ENCODE data around the gene EIF2AK3.

The EIF2AK3 gene

GRCh38 chr2:88621432-88621831 lies 5.8 kb downstream of the EIF2AK3 start:
- Mint-ChIP-seq H3K36me3 (peaks cover 2% of the 10 kb centered on the region), H3K27ac (no peak overlapping the region), H3K4me1 (ENCODE audit: low read depth) (peaks cover 42% of the 10 kb centered on the region), H3K27me3 (no peaks in the 10 kb centered on the region), H3K4me3 (no peak overlapping the region), H3K9me3 (ENCODE audit: low read depth) (no peaks in the 10 kb centered on the region)

DNA sequence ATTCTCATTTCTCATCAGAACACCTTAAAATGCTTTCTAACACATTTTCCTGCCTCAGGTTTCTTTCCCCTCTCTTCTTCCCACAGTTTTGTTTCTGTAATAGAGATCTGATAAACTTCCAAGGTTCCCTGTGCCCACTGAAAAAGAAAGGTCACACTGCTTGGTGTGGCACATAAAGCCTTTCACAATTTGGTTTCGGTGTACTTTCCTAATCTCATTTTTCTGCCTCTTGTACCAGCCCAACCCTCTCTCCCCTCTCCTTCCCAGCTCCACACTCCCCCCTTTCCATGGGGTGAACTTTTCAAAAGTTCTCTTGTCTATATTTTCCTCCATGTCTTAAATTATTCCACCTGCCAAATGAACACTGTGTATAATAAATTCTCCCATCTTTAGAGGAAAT lies 7.2 kb downstream of the EIF2AK3 start:
- Mint-ChIP-seq H3K9me3 (ENCODE audit: low read depth) (no peaks in the 10 kb centered on the region), H3K4me3 (no peak overlapping the region), H3K36me3 (peaks cover 2% of the 10 kb centered on the region), H3K27ac (peak overlapping the region; percentile 35), H3K4me1 (ENCODE audit: low read depth) (peaks cover 37% of the 10 kb centered on the region), H3K27me3 (no peaks in the 10 kb centered on the region)

- Mint-ChIP-seq H3K4me3 (no peak overlapping the region), H3K27me3 (no peaks in the 10 kb centered on the region), H3K27ac (no peak overlapping the region), H3K9me3 (ENCODE audit: low read depth) (no peaks in the 10 kb centered on the region), H3K4me1 (ENCODE audit: low read depth) (peaks cover 33% of the 10 kb centered on the region), H3K36me3 (peaks cover 2% of the 10 kb centered on the region)
Measured at GRCh38 chr2:88615822-88616221, 11.4 kb downstream of the EIF2AK3 start.

- Mint-ChIP-seq H3K4me1 (ENCODE audit: low read depth) (peaks cover 25% of the 10 kb centered on the region), H3K27me3 (no peaks in the 10 kb centered on the region), H3K4me3 (no peak overlapping the region), H3K27ac (no peak overlapping the region), H3K36me3 (peaks cover 2% of the 10 kb centered on the region), H3K9me3 (ENCODE audit: low read depth) (no peaks in the 10 kb centered on the region)
Measured at GRCh38 chr2:88614497-88615157, 12.6 kb downstream of the EIF2AK3 start.

DNA sequence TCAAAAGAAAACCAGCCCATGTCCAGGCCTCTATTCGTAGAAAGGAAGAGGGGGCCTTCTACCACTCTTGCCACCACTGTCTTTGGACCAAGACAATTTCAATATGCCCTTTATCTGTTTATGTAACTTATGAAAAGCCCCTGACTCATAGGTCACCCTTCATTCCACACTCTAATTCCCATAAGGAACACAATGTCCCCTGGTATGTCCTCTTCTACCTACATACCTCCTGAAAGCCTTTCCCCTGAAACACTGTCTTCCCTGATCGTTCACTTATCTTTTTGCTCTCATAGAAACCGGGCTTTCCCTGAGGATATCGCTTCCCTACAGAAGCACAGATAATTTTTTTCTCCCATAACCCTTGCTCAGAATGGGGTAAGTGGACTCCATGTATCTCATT lies 13.3 kb downstream of the EIF2AK3 start:
- Mint-ChIP-seq H3K4me1 (ENCODE audit: low read depth) (peaks cover 24% of the 10 kb centered on the region), H3K27me3 (no peaks in the 10 kb centered on the region), H3K36me3 (peaks cover 2% of the 10 kb centered on the region), H3K27ac (no peak overlapping the region), H3K4me3 (no peak overlapping the region), H3K9me3 (ENCODE audit: low read depth) (no peaks in the 10 kb centered on the region)

- peaks cover 14% of the 10 kb centered on the region for H3K4me1 Mint-ChIP-seq (ENCODE audit: low read depth)
- H3K4me3 Mint-ChIP-seq: no peak overlapping the region
- no peaks in the 10 kb centered on the region for H3K36me3 Mint-ChIP-seq
- H3K9me3 Mint-ChIP-seq (ENCODE audit: low read depth): no peaks in the 10 kb centered on the region
- no peak overlapping the region for H3K27ac Mint-ChIP-seq
- no peaks in the 10 kb centered on the region for H3K27me3 Mint-ChIP-seq
Measured at GRCh38 chr2:88608184-88608583, 19.1 kb downstream of the EIF2AK3 start.

DNA sequence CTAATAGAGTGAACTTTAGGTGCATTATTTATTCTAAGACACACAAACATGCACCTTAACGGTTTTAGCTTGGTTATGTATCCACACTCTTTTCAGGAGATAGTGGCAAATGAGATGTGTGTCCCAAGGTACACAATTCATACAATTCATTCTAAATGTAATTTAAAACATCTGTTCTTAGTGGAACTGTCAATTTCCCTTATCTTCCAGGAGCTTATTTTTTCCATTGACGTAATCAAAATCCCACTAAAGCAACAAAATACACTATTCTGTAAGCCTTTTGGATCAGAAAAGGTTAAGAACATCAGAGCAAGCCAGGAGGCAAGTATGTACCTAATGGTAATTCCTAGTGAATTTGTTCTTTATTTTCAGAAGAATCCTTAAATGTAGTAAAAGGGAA lies 19.8 kb downstream of the EIF2AK3 start:
- Mint-ChIP-seq H3K9me3 (ENCODE audit: low read depth) (no peaks in the 10 kb centered on the region), H3K4me3 (no peak overlapping the region), H3K27me3 (no peaks in the 10 kb centered on the region), H3K36me3 (no peaks in the 10 kb centered on the region), H3K4me1 (ENCODE audit: low read depth) (peaks cover 20% of the 10 kb centered on the region), H3K27ac (no peak overlapping the region)

DNA sequence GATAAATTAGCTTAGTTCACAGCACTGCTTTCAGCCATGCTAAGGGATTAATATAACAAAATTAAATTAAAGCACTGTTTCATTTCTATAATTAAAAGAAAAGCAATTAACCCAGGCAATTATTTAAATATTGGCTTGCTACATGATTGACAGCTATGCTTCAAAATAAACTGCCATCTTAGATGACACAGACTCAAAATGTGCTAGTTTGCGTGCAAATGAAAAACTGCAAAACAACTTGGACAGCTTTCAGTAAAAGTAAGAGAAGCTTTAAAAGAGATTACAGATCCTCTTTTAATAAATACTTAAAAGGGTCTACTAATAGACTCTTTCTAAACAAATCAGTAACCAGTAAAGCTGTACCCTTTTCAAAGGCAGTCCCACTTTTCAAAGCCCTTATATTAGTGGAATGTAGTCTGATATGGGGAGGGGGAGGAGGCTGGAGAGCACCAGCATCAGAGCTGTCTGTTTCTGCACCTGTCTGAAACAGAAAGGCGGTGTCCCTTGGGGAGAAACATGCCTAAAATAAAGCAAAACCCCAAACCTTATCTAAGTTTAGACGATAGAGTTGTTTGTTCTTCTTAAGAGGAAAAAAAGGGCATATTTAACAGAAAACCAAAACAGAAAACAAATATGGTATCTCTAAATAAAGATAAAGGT lies 20.8 kb downstream of the EIF2AK3 start:
- Mint-ChIP-seq H3K9me3 (ENCODE audit: low read depth) (no peaks in the 10 kb centered on the region), H3K27me3 (no peaks in the 10 kb centered on the region), H3K4me3 (no peak overlapping the region), H3K36me3 (peaks cover 2% of the 10 kb centered on the region), H3K27ac (no peak overlapping the region), H3K4me1 (ENCODE audit: low read depth) (peaks cover 24% of the 10 kb centered on the region)

- Mint-ChIP-seq H3K27ac (no peak overlapping the region), H3K4me3 (no peak overlapping the region), H3K4me1 (ENCODE audit: low read depth) (peaks cover 46% of the 10 kb centered on the region), H3K36me3 (peaks cover 2% of the 10 kb centered on the region), H3K27me3 (no peaks in the 10 kb centered on the region), H3K9me3 (ENCODE audit: low read depth) (no peaks in the 10 kb centered on the region)
Measured at GRCh38 chr2:88603146-88603545, 24.1 kb downstream of the EIF2AK3 start.

- Mint-ChIP-seq H3K27ac (no peak overlapping the region), H3K36me3 (peaks cover 2% of the 10 kb centered on the region), H3K4me1 (ENCODE audit: low read depth) (peaks cover 48% of the 10 kb centered on the region), H3K9me3 (ENCODE audit: low read depth) (no peaks in the 10 kb centered on the region), H3K27me3 (no peaks in the 10 kb centered on the region), H3K4me3 (no peak overlapping the region)
Measured at GRCh38 chr2:88602022-88602421, 25.2 kb downstream of the EIF2AK3 start.

DNA sequence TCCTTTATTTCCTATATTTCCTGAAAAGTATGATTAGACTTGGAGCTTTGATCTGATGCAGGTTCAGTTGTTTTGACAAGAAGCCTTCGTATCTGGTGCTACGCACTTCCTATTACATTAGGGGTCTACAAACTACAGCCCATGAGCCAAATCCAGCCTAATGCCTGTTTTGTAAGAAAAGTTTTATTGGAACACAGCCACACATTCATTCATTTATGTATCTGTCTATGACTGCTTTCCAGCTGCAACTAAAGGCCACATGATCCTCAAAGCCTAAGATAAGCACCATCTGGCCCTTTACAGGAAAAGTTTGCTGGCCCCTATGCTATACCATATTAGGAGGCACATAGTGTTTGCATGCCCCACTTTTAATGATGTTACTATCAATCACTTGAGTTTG lies 26.0 kb downstream of the EIF2AK3 start:
- Mint-ChIP-seq H3K9me3 (ENCODE audit: low read depth) (no peaks in the 10 kb centered on the region), H3K36me3 (peaks cover 2% of the 10 kb centered on the region), H3K4me1 (ENCODE audit: low read depth) (peaks cover 48% of the 10 kb centered on the region), H3K27ac (peak overlapping the region; percentile 2), H3K27me3 (no peaks in the 10 kb centered on the region), H3K4me3 (no peak overlapping the region)

GRCh38 chr2:88600038-88600465 lies 27.2 kb downstream of the EIF2AK3 start:
- Mint-ChIP-seq H3K9me3 (ENCODE audit: low read depth) (no peaks in the 10 kb centered on the region), H3K4me1 (ENCODE audit: low read depth) (peaks cover 48% of the 10 kb centered on the region), H3K27me3 (no peaks in the 10 kb centered on the region), H3K36me3 (peaks cover 2% of the 10 kb centered on the region), H3K27ac (peak overlapping the region; percentile 19), H3K4me3 (no peak overlapping the region)

GRCh38 chr2:88599527-88599926 lies 27.7 kb downstream of the EIF2AK3 start:
- Mint-ChIP-seq H3K27ac (no peak overlapping the region), H3K27me3 (no peaks in the 10 kb centered on the region), H3K4me1 (ENCODE audit: low read depth) (peaks cover 48% of the 10 kb centered on the region)

GRCh38 chr2:88597168-88597567 lies 30.1 kb downstream of the EIF2AK3 start:
- Mint-ChIP-seq H3K4me1 (ENCODE audit: low read depth) (peaks cover 31% of the 10 kb centered on the region), H3K36me3 (peaks cover 3% of the 10 kb centered on the region), H3K9me3 (ENCODE audit: low read depth) (no peaks in the 10 kb centered on the region), H3K27me3 (no peaks in the 10 kb centered on the region), H3K4me3 (no peak overlapping the region), H3K27ac (no peak overlapping the region)

More at GRCh38 chr2:88599527-88599926, 27.7 kb downstream of the EIF2AK3 start:
- Mint-ChIP-seq H3K4me3 (no peak overlapping the region), H3K9me3 (ENCODE audit: low read depth) (no peaks in the 10 kb centered on the region), H3K36me3 (peaks cover 2% of the 10 kb centered on the region)

- Mint-ChIP-seq H3K4me3 (no peak overlapping the region), H3K9me3 (ENCODE audit: low read depth) (no peaks in the 10 kb centered on the region), H3K36me3 (peaks cover 3% of the 10 kb centered on the region), H3K27ac (no peak overlapping the region), H3K27me3 (no peaks in the 10 kb centered on the region), H3K4me1 (ENCODE audit: low read depth) (peaks cover 27% of the 10 kb centered on the region)
Measured at GRCh38 chr2:88596141-88596830, 31.0 kb downstream of the EIF2AK3 start.

Data from activated naive CD8-positive, alpha-beta T cell (primary cell).